Trophoblast cell (in vitro differentiated cells and primary cell): ENCODE measurements around the gene NXPH3.

Source experiments
- DNase-seq, 2 donors: peaks; one replicate each; pipeline ENCODE4 v3.0.0-alpha.2; 2016
- H2AFZ ChIP-seq: 2 replicates; pipeline ENCODE4 v1.6.1; 2013; ENCODE audit warnings: low read length, moderate library complexity, mild to moderate bottlenecking; ENCODE audit not compliant: insufficient read depth, poor library complexity
- H2AK5ac ChIP-seq: 2 replicates; pipeline ENCODE4 v1.6.1; 2013; ENCODE audit warnings: mild to moderate bottlenecking, low read length
- H2BK120ac ChIP-seq: 2 replicates; pipeline ENCODE4 v1.6.1; 2013; ENCODE audit warnings: low read length, mild to moderate bottlenecking, moderate library complexity; ENCODE audit not compliant: insufficient read depth, poor library complexity
- H2BK12ac ChIP-seq: 2 replicates; pipeline ENCODE4 v1.6.1; 2013; ENCODE audit warnings: mild to moderate bottlenecking, low read length, moderate library complexity
- H2BK5ac ChIP-seq: 2 replicates; pipeline ENCODE4 v1.6.1; 2013; ENCODE audit warnings: low read length, low read depth, moderate library complexity, mild to moderate bottlenecking; ENCODE audit not compliant: poor library complexity
- H3K14ac ChIP-seq: 2 replicates; pipeline ENCODE4 v1.6.1; 2013; ENCODE audit warnings: mild to moderate bottlenecking, low read length
- H3K18ac ChIP-seq: 2 replicates; pipeline ENCODE4 v1.6.1; 2013; ENCODE audit warnings: mild to moderate bottlenecking, low read length
- H3K23ac ChIP-seq: 2 replicates; pipeline ENCODE4 v1.6.1; 2013; ENCODE audit warnings: low read length
- H3K27ac ChIP-seq: 2 replicates; pipeline ENCODE4 v1.5.1; 2013; ENCODE audit warnings: low read depth, mild to moderate bottlenecking, inconsistent platforms, low read length, moderate library complexity
- H3K27me3 ChIP-seq: 2 replicates; pipeline ENCODE4 v1.6.1; 2013; ENCODE audit warnings: inconsistent platforms, mild to moderate bottlenecking, low read length, moderate library complexity; ENCODE audit not compliant: insufficient read depth
- H3K36me3 ChIP-seq, 2 experiments: 1 replicate in 1 of 2; 2 replicates in 1 of 2; pipeline ENCODE4 v1.6.1; 2013; ENCODE audit warnings: low read length in 2 of 2, mild to moderate bottlenecking in 2 of 2, moderate library complexity in 1 of 2; ENCODE audit not compliant: insufficient read depth in 2 of 2, control insufficient read depth in 1 of 2
- H3K4ac ChIP-seq: 2 replicates; pipeline ENCODE4 v1.6.1; 2013; ENCODE audit warnings: low read depth, mild to moderate bottlenecking, low read length, moderate library complexity
- H3K4me1 ChIP-seq, 2 experiments: 1 replicate in 1 of 2; 2 replicates in 1 of 2; pipeline ENCODE4 v1.6.1; 2013; ENCODE audit warnings: low read length in 2 of 2, mild to moderate bottlenecking in 2 of 2, moderate library complexity in 1 of 2; ENCODE audit not compliant: insufficient read depth in 2 of 2, control insufficient read depth in 1 of 2
- H3K4me2 ChIP-seq: 2 replicates; pipeline ENCODE4 v1.6.1; 2013; ENCODE audit warnings: inconsistent platforms, mild to moderate bottlenecking, low read length, moderate library complexity
- H3K4me3 ChIP-seq: 2 replicates; pipeline ENCODE4 v1.5.1; 2013; ENCODE audit warnings: mild to moderate bottlenecking, low read depth, low read length, inconsistent platforms
- H3K79me1 ChIP-seq: one replicate; pipeline ENCODE4 v1.6.1; 2013; ENCODE audit warnings: low read length
- H3K79me2 ChIP-seq: 2 replicates; pipeline ENCODE4 v1.6.1; 2013; ENCODE audit warnings: low read length, mild to moderate bottlenecking; ENCODE audit not compliant: control insufficient read depth, insufficient read depth, poor library complexity
- H3K9ac ChIP-seq: 2 replicates; pipeline ENCODE4 v1.6.1; 2013; ENCODE audit warnings: mild to moderate bottlenecking, low read length
- H3K9me3 ChIP-seq: 2 replicates; pipeline ENCODE4 v1.6.1; 2013; ENCODE audit warnings: low read depth, mild to moderate bottlenecking, control low read depth, inconsistent platforms, low read length; ENCODE audit not compliant: insufficient read depth
- H4K12ac ChIP-seq: 2 replicates; pipeline ENCODE4 v1.6.1; 2013; ENCODE audit warnings: low read depth, mild to moderate bottlenecking, low read length, moderate library complexity
- H4K8ac ChIP-seq: 2 replicates; pipeline ENCODE4 v1.6.1; 2013; ENCODE audit warnings: low read depth, mild to moderate bottlenecking, low read length, moderate library complexity
- H4K91ac ChIP-seq: one replicate; pipeline ENCODE4 v1.6.1; 2013; ENCODE audit warnings: low read depth, mild to moderate bottlenecking, low read length, moderate library complexity
- WGBS: extraction: QIAGEN DNeasy Blood & Tissue Kit; methylation state at CpG from one replicate; pipeline ENCODE4 v1.1.7; 2013; ENCODE audit warnings: missing lambda C conversion rate; ENCODE audit not compliant: insufficient read length, insufficient coverage; ENCODE audit errors: extremely low coverage; 5-methylcytosine and 5-hydroxymethylcytosine counted together

Gene NXPH3

GRCh38 chr17:49612726-49613125, 37.1 kb downstream of the NXPH3 start:
- Histone ChIP-seq H3K4me1 (no peaks in the 10 kb centered on the region), H3K79me2 (no peaks in the 10 kb centered on the region), H3K4me2 (no peak overlapping the region), H4K91ac (no peak overlapping the region), H2AK5ac (no peak overlapping the region), H3K79me1 (no peaks in the 10 kb centered on the region), H4K12ac (no peak overlapping the region), H4K8ac (no peak overlapping the region), H3K36me3 (peaks cover 0 to 11% of the 10 kb centered on the region in 2 experiments), H3K4me3 (no peak overlapping the region), H3K27ac (no peak overlapping the region), H3K4ac (no peak overlapping the region), H2AFZ (no peak overlapping the region), H2BK5ac (no peak overlapping the region), H3K18ac (no peak overlapping the region), H3K9me3 (no peaks in the 10 kb centered on the region), H3K9ac (no peak overlapping the region), H3K27me3 (no peaks in the 10 kb centered on the region), H3K14ac (no peak overlapping the region), H2BK12ac (no peak overlapping the region), H2BK120ac (no peak overlapping the region), H3K23ac (no peak overlapping the region)
- WGBS = no CpG with 5 or more reads among the region's 1 CpG
- no peak for DNase-seq

GRCh38 chr17:49613182-49613800, 37.6 kb downstream of the NXPH3 start:
- Histone ChIP-seq H3K9me3 (no peaks in the 10 kb centered on the region), H2AFZ (no peak overlapping the region), H3K79me2 (no peaks in the 10 kb centered on the region), H3K4me1 (no peaks in the 10 kb centered on the region), H3K4me2 (no peak overlapping the region), H3K9ac (no peak overlapping the region), H2BK5ac (no peak overlapping the region), H3K27ac (no peak overlapping the region), H4K8ac (no peak overlapping the region), H3K18ac (no peak overlapping the region), H3K79me1 (no peaks in the 10 kb centered on the region), H2BK120ac (no peak overlapping the region), H3K14ac (no peak overlapping the region), H2BK12ac (no peak overlapping the region), H3K4ac (no peak overlapping the region), H4K91ac (no peak overlapping the region), H2AK5ac (no peak overlapping the region), H3K23ac (no peak overlapping the region), H4K12ac (no peak overlapping the region), H3K36me3 (peaks cover 0 to 13% of the 10 kb centered on the region in 2 experiments), H3K4me3 (no peak overlapping the region), H3K27me3 (no peaks in the 10 kb centered on the region)
- no peak for DNase-seq
- WGBS = no CpG with 5 or more reads among the region's 1 CpG

- H3K4me1 ChIP-seq = no peaks in the 10 kb centered on the region
- H3K18ac ChIP-seq = no peak overlapping the region
- H4K8ac ChIP-seq = no peak overlapping the region
- no peak overlapping the region for H2BK5ac ChIP-seq
- H4K91ac ChIP-seq = no peak overlapping the region
- no peak overlapping the region for H3K9ac ChIP-seq
- no peak overlapping the region for H4K12ac ChIP-seq
- no peak overlapping the region for H2AK5ac ChIP-seq
- no CpG with 5 or more reads among the region's 3 CpGs for WGBS
- H3K23ac ChIP-seq = no peak overlapping the region
- H3K27ac ChIP-seq = no peak overlapping the region
- H3K4me3 ChIP-seq = no peak overlapping the region
- no peak for DNase-seq
- H3K14ac ChIP-seq = no peak overlapping the region
- H3K79me2 ChIP-seq = no peaks in the 10 kb centered on the region
- H3K36me3 ChIP-seq = peaks cover 4 to 19% of the 10 kb centered on the region in 2 experiments
- no peak overlapping the region for H3K4me2 ChIP-seq
- no peak overlapping the region for H3K4ac ChIP-seq
- H3K27me3 ChIP-seq = no peaks in the 10 kb centered on the region
- H2BK12ac ChIP-seq = no peak overlapping the region
- H2BK120ac ChIP-seq = no peak overlapping the region
- no peaks in the 10 kb centered on the region for H3K79me1 ChIP-seq
- no peak overlapping the region for H2AFZ ChIP-seq
- no peaks in the 10 kb centered on the region for H3K9me3 ChIP-seq
Measured at GRCh38 chr17:49616086-49616485, 40.4 kb downstream of the NXPH3 start.

- no peak for DNase-seq
- H3K4me1 ChIP-seq = no peaks in the 10 kb centered on the region
- WGBS = no CpG with 5 or more reads among the region's 10 CpGs
Measured at GRCh38 chr17:49616601-49617131, 41.0 kb downstream of the NXPH3 start.

More at GRCh38 chr17:49616601-49617131, 41.0 kb downstream of the NXPH3 start:
- Histone ChIP-seq H3K79me1 (no peaks in the 10 kb centered on the region), H4K8ac (no peak overlapping the region), H3K4ac (no peak overlapping the region), H3K4me3 (no peak overlapping the region), H2BK12ac (no peak overlapping the region), H3K27ac (no peak overlapping the region), H2AK5ac (no peak overlapping the region), H3K36me3 (peaks cover 4 to 19% of the 10 kb centered on the region in 2 experiments), H2AFZ (no peak overlapping the region), H3K9ac (no peak overlapping the region), H4K91ac (no peak overlapping the region), H4K12ac (no peak overlapping the region), H3K27me3 (no peaks in the 10 kb centered on the region), H2BK120ac (no peak overlapping the region), H3K14ac (no peak overlapping the region), H2BK5ac (no peak overlapping the region), H3K79me2 (no peaks in the 10 kb centered on the region), H3K4me2 (no peak overlapping the region), H3K23ac (no peak overlapping the region), H3K18ac (no peak overlapping the region), H3K9me3 (no peaks in the 10 kb centered on the region)
